ENCODE data around the gene EIF1AY.
"Not testable (repeated sequence)": the region's sequence is repeated elsewhere in the genome, so short reads cannot be mapped to it uniquely, and the experiment has no call there.

Gene EIF1AY

GRCh38 chrY:20575531-20576121, at the start of gene EIF1AY:
Gene EIF1AY, plus strand, starts transcription at chrY:20575776. Its CDS starts 96 bp downstream, at chrY:20575872.
- no peak for DNase-seq

GRCh38 chrY:20528435-20528834, 47.1 kb upstream of the EIF1AY start:
- DNase-seq = no peak

GRCh38 chrY:20538186-20538585, 37.4 kb upstream of the EIF1AY start:
- DNase-seq = no peak

- no peak for DNase-seq
These were observed 36.6 kb upstream of the EIF1AY start for GRCh38 chrY:20538933-20539332.

- no peak for DNase-seq
These were observed 31.1 kb upstream of the EIF1AY start for GRCh38 chrY:20544451-20544960.

- no peak for DNase-seq
These were observed 29.5 kb upstream of the EIF1AY start for GRCh38 chrY:20546071-20546470.

GRCh38 chrY:20549289-20549688, 26.3 kb upstream of the EIF1AY start:
- DNase-seq = no peak

- no peak for DNase-seq
These were observed 23.7 kb upstream of the EIF1AY start for GRCh38 chrY:20551840-20552239.

GRCh38 chrY:20552764-20553323, 22.7 kb upstream of the EIF1AY start:
- DNase-seq = not testable (repeated sequence)

GRCh38 chrY:20555820-20556219, 19.8 kb upstream of the EIF1AY start:
- no peak for DNase-seq

GRCh38 chrY:20558677-20559076, 16.9 kb upstream of the EIF1AY start:
- no peak for DNase-seq

- DNase-seq = no peak
These were observed 15.6 kb upstream of the EIF1AY start for GRCh38 chrY:20559873-20560512.

- no peak for DNase-seq
These were observed 4.3 kb upstream of the EIF1AY start for GRCh38 chrY:20571306-20571705.

GRCh38 chrY:20576506-20576905, 930 bp downstream of the EIF1AY start:
- no peak for DNase-seq

GRCh38 chrY:20578206-20578605, 2.6 kb downstream of the EIF1AY start:
- DNase-seq = no peak

- DNase-seq = no peak
These were observed 6.1 kb downstream of the EIF1AY start for GRCh38 chrY:20581687-20582086.

- DNase-seq = no peak
These were observed 10.6 kb downstream of the EIF1AY start for GRCh38 chrY:20586161-20586560.
